Ovary (tissue), 9 donors: ENCODE measurements around the gene ITGAL. TPM values are rescaled to one million over a fixed set of nuclear protein-coding genes. Genes with fewer than 3 reads are reported as not detected.

ENCODE experiments used
- DNase-seq, 5 donors: peaks; one replicate each; pipeline ENCODE4 v3.0.0-alpha.2; 2019 to 2020
- H3K27ac ChIP-seq, 2 donors: fragments of 200-600 bp; one replicate each; pipeline versions ENCODE4 v1.5.1 to v1.8.0; 2019 to 2022
- H3K27me3 ChIP-seq: fragments of 200-600 bp; one replicate; pipeline ENCODE4 v1.8.0; 2022
- H3K36me3 ChIP-seq: fragments of 200-600 bp; sonication (generic); one replicate; pipeline ENCODE4 v1.5.1; 2019
- H3K4me1 ChIP-seq: one replicate; pipeline ENCODE4 v1.8.1; 2013; ENCODE audit warnings: mild to moderate bottlenecking, moderate library complexity; ENCODE audit not compliant: insufficient read depth
- H3K4me3 ChIP-seq: fragments of 200-600 bp; sonication (generic); one replicate; pipeline ENCODE4 v1.5.1; 2017
- H3K9me3 ChIP-seq, 2 donors: fragments of 200-600 bp in 1 of 2; sonication (generic) in 1 of 2; one replicate each; pipeline versions ENCODE4 v1.5.1 to v1.8.1; 2013 to 2019; ENCODE audit warnings: mild to moderate bottlenecking in 1 of 2, moderate library complexity in 1 of 2
- CTCF ChIP-seq, 3 donors: fragments of 450-650 bp in 2 of 3; fragments of 200-600 bp in 1 of 3; IDR thresholded peaks; one replicate each; pipeline versions ENCODE4 v1.5.1 to v1.8.0; 2016 to 2022; ENCODE audit warnings: antibody characterized with exemption in 3 of 3, mild to moderate bottlenecking in 1 of 3
- EP300 ChIP-seq: sonication (generic); formaldehyde crosslinking; IDR thresholded peaks from one replicate; pipeline ENCODE4 v1.6.1; 2017; ENCODE audit warnings: antibody characterized with exemption
- POLR2A ChIP-seq: fragments of 450-650 bp; IDR thresholded peaks from one replicate; pipeline ENCODE4 v1.6.1; 2017; ENCODE audit warnings: antibody characterized with exemption, mild to moderate bottlenecking, moderate library complexity
- WGBS, 3 donors: extraction: QIAGEN DNeasy Blood & Tissue Kit in 1 of 3; methylation state at CpG; one replicate each; pipeline versions ENCODE4 v1.1.5 to v1.1.7; 2013 to 2017; 5-methylcytosine and 5-hydroxymethylcytosine counted together
- intact Hi-C, 4 donors: fragments of 100-400 bp; cut with DNase I; formaldehyde crosslinking; loops; one replicate each; pipeline versions ENCODE4 v1.11.0 to v1.15.1; 2022 to 2023
- polyA plus RNA-seq, 2 donors: library from polyadenylated mRNA; stranded (reverse); fragments of 200-250 nt in 1 of 2; fragments of 350-450 nt in 1 of 2; fragmentation: Illumina TruSeq in 1 of 2; extraction: RNeasy Lipid Tissue Mini Kit (QIAGEN cat#74804) in 1 of 2; gene quantifications; one replicate each; pipeline ENCODE4 v1.2.3, GENCODE V29; 2013 to 2014
- total RNA-seq, 7 donors: library from RNA; depleted of rRNA in 2 of 7; stranded (reverse); fragments of >200 nt in 2 of 7; fragmentation: NEBNext Ultra II Directional in 3 of 7; extraction: Animal tissue kit (Norgen Biotek cat#: 25700) in 3 of 7; gene quantifications; one replicate each; pipeline versions ENCODE4 v1.1.0 to v1.2.4, GENCODE V29; 2016 to 2023
- donor health status: DM: no; HTN: no; CAD: no; lungs with moderate emphysema.
- donor health status: DM: no; HTN: no; CAD: no.
- donor health status: Bipolar disorder and iron deficiency.
- donor health status: DM: yes; HTN: yes; CAD: no.
- donor health status: DM: no; HTN: no; CAD: no.
- donor health status: DM: yes; HTN: yes; CAD: no.

ITGAL gene
- total and polyA plus RNA-seq, 9 donors: 0.90 to 13.1 (median 2.0) TPM

- intact Hi-C loops: no loop called here
These were observed 36.7 kb downstream of the ITGAL start for GRCh38 chr16:30509081-30509765.

GRCh38 chr16:30510376-30510938 is 37.9 kb downstream of the ITGAL start:
- intact Hi-C loops: no loop called here
- Histone ChIP-seq H3K36me3 (no peaks in the 10 kb centered on the region), H3K27ac (no peak overlapping the region), H3K9me3 (no peaks in the 10 kb centered on the region), H3K4me1 (no peaks in the 10 kb centered on the region), H3K4me3 (no peak overlapping the region), H3K27me3 (no peaks in the 10 kb centered on the region)
- no peak for TF ChIP-seq POLR2A
- TF ChIP-seq CTCF (IDR thresholded peaks at IDR 0.05): no peak
- no peak for TF ChIP-seq EP300
- WGBS, 3 donors: 42 to 58% (median 51%) methylated on average over 4 of the region's 4 CpGs
- DNase-seq: no peak

More at GRCh38 chr16:30509081-30509765, 36.7 kb downstream of the ITGAL start:
- Histone ChIP-seq H3K36me3 (no peaks in the 10 kb centered on the region), H3K27ac (no peak overlapping the region), H3K4me1 (no peaks in the 10 kb centered on the region), H3K9me3 (no peaks in the 10 kb centered on the region), H3K4me3 (no peak overlapping the region), H3K27me3 (no peaks in the 10 kb centered on the region)
- TF ChIP-seq CTCF (IDR thresholded peaks at IDR 0.05) (no peak), POLR2A (no peak), EP300 (no peak)
- DNase-seq: no peak
- 67 to 76% (median 70%) methylated on average over 4 of the region's 4 CpGs for WGBS, 3 donors

GRCh38 chr16:30511509-30511908 is 39.0 kb downstream of the ITGAL start:
- Histone ChIP-seq H3K9me3 (no peaks in the 10 kb centered on the region), H3K36me3 (no peaks in the 10 kb centered on the region), H3K27me3 (no peaks in the 10 kb centered on the region), H3K27ac (no peak overlapping the region), H3K4me1 (no peaks in the 10 kb centered on the region), H3K4me3 (no peak overlapping the region)
- DNase-seq: no peak
- no peak for TF ChIP-seq CTCF (IDR thresholded peaks at IDR 0.05)
- TF ChIP-seq POLR2A: no peak
- no peak for TF ChIP-seq EP300
- 81 to 90% (median 83%) methylated on average over 3 of the region's 3 CpGs for WGBS, 3 donors
- intact Hi-C loops: no loop called here

GRCh38 chr16:30515275-30515674 is 42.7 kb downstream of the ITGAL start:
- TF ChIP-seq EP300 (no peak), POLR2A (no peak), CTCF (IDR thresholded peaks at IDR 0.05) (no peak)
- WGBS, 3 donors: 76 to 82% (median 76%) methylated on average over 2 of the region's 2 CpGs
- H3K4me3 ChIP-seq: no peak overlapping the region
- H3K9me3 ChIP-seq: no peaks in the 10 kb centered on the region
- no peaks in the 10 kb centered on the region for H3K36me3 ChIP-seq
- no peaks in the 10 kb centered on the region for H3K4me1 ChIP-seq
- H3K27me3 ChIP-seq: no peaks in the 10 kb centered on the region
- intact Hi-C loops: no loop called here
- DNase-seq: no peak
- no peak overlapping the region for H3K27ac ChIP-seq
